Measurements from ENCODE around the gene TSKU.

TSKU gene

GRCh38 chr11:76766521-76766920 is 16.6 kb upstream of the TSKU start:
- TF ChIP-seq CTCF (IDR thresholded peaks at IDR 0.05; ENCODE audit: extremely low read depth, missing control alignments): no peak
- DNase-seq (ENCODE audit: low spot score): no peak

DNA sequence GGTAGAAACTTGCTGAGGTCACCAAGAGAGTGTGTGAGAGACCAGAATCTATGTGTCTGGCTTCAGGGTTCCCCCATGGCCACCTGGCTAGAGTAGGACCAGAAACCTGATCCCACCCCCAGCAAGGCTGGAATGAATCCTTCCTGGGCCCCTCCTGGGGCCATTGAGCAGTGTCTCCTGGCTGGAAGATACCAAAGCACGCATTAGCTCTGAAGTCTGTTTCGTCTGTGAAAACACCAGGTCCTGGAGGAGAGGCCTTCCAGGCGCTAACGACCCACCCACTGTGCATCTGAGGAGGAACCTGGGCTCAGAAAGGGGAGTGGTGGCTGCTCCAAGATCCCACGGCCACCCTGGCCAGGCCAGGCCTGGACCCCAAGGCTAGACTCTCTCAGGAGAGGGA is 15.5 kb upstream of the TSKU start:
- no peak for TF ChIP-seq CTCF (IDR thresholded peaks at IDR 0.05; ENCODE audit: extremely low read depth, missing control alignments)

DNA sequence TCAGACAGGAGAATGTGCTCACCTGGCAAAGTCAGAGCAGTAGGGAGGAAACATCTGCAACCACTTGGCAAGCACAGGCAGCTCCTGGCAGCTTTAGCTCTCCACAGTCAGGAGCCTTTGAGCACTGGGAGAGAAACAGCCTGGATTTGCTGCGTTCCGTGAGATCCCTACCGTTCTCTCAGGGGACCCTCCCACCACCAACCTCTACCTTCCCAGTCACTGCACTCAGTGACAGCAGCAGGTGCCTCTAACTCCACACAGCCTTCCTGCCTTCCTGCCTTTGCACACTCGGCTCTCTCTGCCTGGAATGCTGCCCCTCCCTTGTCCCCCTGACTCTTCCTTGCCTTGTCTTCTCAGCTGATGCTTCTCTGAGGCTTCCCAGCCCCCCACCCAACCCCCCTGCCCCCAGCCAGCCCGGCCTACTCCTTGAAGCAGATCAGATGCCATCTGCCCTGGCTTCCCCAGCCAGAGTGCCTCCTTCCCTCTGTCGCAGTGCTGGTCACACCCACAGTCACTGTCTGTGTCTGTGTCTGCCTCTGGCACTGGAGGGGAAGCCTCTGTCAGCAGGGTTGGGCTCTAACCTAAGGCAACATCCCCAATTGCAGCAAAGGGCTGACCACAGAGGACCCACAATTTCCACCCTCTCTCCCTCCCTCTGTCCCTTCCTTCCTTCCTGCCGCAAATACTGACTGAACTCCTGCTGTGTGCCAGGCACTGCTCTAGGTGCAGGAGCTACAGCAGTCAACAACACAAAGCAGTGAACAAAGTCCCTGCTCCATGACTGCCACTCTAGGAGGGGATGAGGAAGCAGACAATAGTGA is 14.9 kb upstream of the TSKU start:
- DNase-seq (ENCODE audit: low spot score): no peak
- no peak for TF ChIP-seq CTCF (IDR thresholded peaks at IDR 0.05; ENCODE audit: extremely low read depth, missing control alignments)

More for the DNA sequence above, 15.5 kb upstream of the TSKU start:
- no peak for DNase-seq (ENCODE audit: low spot score)

DNA sequence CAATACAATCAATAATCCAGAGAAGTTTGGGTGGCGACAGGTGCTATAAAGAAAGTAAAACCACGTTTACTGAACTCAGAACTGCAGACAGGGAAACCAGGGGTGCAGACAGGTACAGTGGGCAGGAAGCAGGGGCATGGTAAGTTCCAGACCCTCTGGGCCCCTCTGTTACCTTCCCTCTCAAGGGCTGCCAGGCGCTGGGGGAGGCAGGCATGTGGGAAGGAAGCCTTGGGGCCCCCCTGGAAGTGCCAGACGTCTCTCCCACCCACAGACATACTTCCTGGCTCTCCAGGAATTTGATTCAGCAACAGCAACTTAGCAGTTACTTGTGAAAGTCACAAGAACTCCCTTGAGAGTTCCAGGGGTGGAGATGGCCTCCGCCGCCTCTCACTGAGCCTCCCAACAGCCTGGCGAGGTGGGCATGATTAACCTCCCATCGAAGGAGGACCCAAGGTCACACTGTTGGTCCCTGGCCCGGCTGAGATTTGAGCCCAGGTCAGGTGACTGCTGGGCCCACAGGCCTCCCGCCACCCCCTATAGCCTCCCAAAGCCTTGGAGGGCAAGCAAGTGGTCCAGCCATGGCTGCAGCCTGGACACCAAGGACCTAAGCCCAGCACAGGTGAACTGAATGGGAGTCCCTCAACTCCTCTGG is 14.1 kb upstream of the TSKU start:
- no peak for DNase-seq (ENCODE audit: low spot score)
- TF ChIP-seq CTCF (IDR thresholded peaks at IDR 0.05; ENCODE audit: extremely low read depth, missing control alignments): no peak

- no peak for TF ChIP-seq CTCF (IDR thresholded peaks at IDR 0.05; ENCODE audit: extremely low read depth, missing control alignments)
- DNase-seq (ENCODE audit: low spot score): no peak
Measured at GRCh38 chr11:76769645-76770586, 13.2 kb upstream of the TSKU start.

- DNase-seq (ENCODE audit: low spot score): no peak
- TF ChIP-seq CTCF (IDR thresholded peaks at IDR 0.05; ENCODE audit: extremely low read depth, missing control alignments): no peak
Measured at GRCh38 chr11:76770642-76771445, 12.3 kb upstream of the TSKU start.

All from GM20000 (cell line).